SK-N-SH (cell line): ENCODE results near the gene TMEM187.

Experiments
- CTCF ChIP-seq: fragments of 200-600 bp; sonication (generic); IDR thresholded peaks from 2 replicates; pipeline ENCODE4 v1.6.1; 2017; ENCODE audit warnings: antibody characterized with exemption, mild to moderate bottlenecking, moderate library complexity
- ELF1 ChIP-seq: IDR thresholded peaks from 2 replicates; pipeline ENCODE4 v1.4.0; 2012
- EZH2phosphoT487 ChIP-seq: fragments of 200-600 bp; sonication (generic); IDR thresholded peaks from 2 replicates; pipeline ENCODE4 v1.6.1; 2017; ENCODE audit warnings: low read depth, mixed run types, mild to moderate bottlenecking, antibody characterized with exemption, moderate library complexity, borderline replicate concordance
- JUND ChIP-seq: IDR thresholded peaks from 2 replicates; pipeline ENCODE4 v1.4.0; 2012
- MXI1 ChIP-seq: IDR thresholded peaks from 2 replicates; pipeline ENCODE4 v1.6.1; 2012; ENCODE audit warnings: mild to moderate bottlenecking, low read depth, low read length, improper control_type of control experiment
- RAD21 ChIP-seq: IDR thresholded peaks from 2 replicates; pipeline ENCODE4 v1.6.1; 2012; ENCODE audit warnings: mild to moderate bottlenecking, low read length
- REST ChIP-seq: IDR thresholded peaks from 2 replicates; pipeline ENCODE4 v1.6.1; 2012; ENCODE audit warnings: mild to moderate bottlenecking, low read depth, low read length, moderate library complexity
- ZBTB33 ChIP-seq: IDR thresholded peaks from 2 replicates; pipeline ENCODE4 v1.4.0; 2012; ENCODE audit warnings: low read depth, borderline replicate concordance
- TF ChIP-seq, protein P1 (sequence below): IDR thresholded peaks from 2 replicates; pipeline ENCODE4 v1.4.0; 2012; ENCODE audit warnings: low read depth

DNA sequence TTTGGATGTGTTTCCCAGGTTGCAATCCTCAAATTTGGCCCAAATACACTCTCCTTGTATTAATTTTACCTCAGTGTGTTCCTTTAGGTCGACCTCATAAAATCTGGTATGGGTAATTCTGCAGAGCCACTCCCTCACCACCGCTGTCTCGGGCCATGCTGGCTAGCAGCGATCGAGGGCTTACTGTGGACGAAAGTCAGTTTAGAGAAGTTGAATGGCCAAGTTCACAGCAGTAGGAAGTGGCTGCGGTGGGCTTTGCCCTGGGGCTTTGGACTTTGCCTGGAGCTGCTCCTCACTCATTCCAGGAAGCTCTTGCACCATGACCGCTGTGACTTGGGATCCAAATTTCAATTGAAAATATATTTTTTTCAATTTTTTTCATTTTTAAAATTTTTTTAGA lies 19.6 kb downstream of the TMEM187 start:
- TF ChIP-seq CTCF (no peak), EZH2phosphoT487 (no peak), MXI1 (no peak), RAD21 (no peak), ELF1 (no peak), ZBTB33 (no peak), REST (no peak), JUND (no peak)
- TF ChIP-seq, protein P1, sequence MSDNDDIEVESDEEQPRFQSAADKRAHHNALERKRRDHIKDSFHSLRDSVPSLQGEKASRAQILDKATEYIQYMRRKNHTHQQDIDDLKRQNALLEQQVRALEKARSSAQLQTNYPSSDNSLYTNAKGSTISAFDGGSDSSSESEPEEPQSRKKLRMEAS: no peak
